GM18505 (cell line): ENCODE results near the gene EYS.

ENCODE experiments used
- ATAC-seq: cut with Tn5 transposase; IDR thresholded peaks from one replicate; pipeline ENCODE4 v1.9.1; 2021; ENCODE audit not compliant: unreplicated experiment
- POLR2A ChIP-seq: IDR thresholded peaks from 4 replicates; pipeline ENCODE4 v1.6.1; 2011; ENCODE audit warnings: borderline replicate concordance; ENCODE audit not compliant: insufficient read depth, insufficient read length; ENCODE audit errors: extremely low read depth

EYS gene

GRCh38 chr6:64580346-64580745 lies 1126.7 kb downstream of the EYS start:
- no peak for ATAC-seq
- TF ChIP-seq POLR2A = no peak

- no peak for TF ChIP-seq POLR2A
- ATAC-seq = no peak
Measured at GRCh38 chr6:64553249-64553786, 1153.7 kb downstream of the EYS start.

- no peak for TF ChIP-seq POLR2A
- no peak for ATAC-seq
Measured at GRCh38 chr6:64547594-64548268, 1159.3 kb downstream of the EYS start.

- no peak for ATAC-seq
- no peak for TF ChIP-seq POLR2A
Measured at GRCh38 chr6:64539917-64540316, 1167.1 kb downstream of the EYS start.

GRCh38 chr6:64538722-64539121 lies 1168.3 kb downstream of the EYS start:
- no peak for ATAC-seq
- no peak for TF ChIP-seq POLR2A

GRCh38 chr6:64527899-64528298 lies 1179.1 kb downstream of the EYS start:
- TF ChIP-seq POLR2A = no peak
- ATAC-seq = no peak

GRCh38 chr6:64522859-64523258 lies 1184.2 kb downstream of the EYS start:
- ATAC-seq = no peak
- no peak for TF ChIP-seq POLR2A

- peak; percentile 82 for ATAC-seq
- no peak for TF ChIP-seq POLR2A
Measured at GRCh38 chr6:64520050-64520449, 1187.0 kb downstream of the EYS start.

GRCh38 chr6:64516393-64516792 lies 1190.6 kb downstream of the EYS start:
- TF ChIP-seq POLR2A = no peak
- ATAC-seq = no peak

GRCh38 chr6:64507661-64508060 lies 1199.4 kb downstream of the EYS start:
- no peak for ATAC-seq
- TF ChIP-seq POLR2A = no peak

- TF ChIP-seq POLR2A = no peak
- ATAC-seq = no peak
Measured at GRCh38 chr6:64505312-64505711, 1201.7 kb downstream of the EYS start.

- ATAC-seq = no peak
- no peak for TF ChIP-seq POLR2A
Measured at GRCh38 chr6:64504503-64504902, 1202.5 kb downstream of the EYS start.

- no peak for ATAC-seq
- TF ChIP-seq POLR2A = no peak
Measured at GRCh38 chr6:64502801-64503200, 1204.2 kb downstream of the EYS start.

GRCh38 chr6:64497634-64498033 lies 1209.4 kb downstream of the EYS start:
- TF ChIP-seq POLR2A = no peak
- ATAC-seq = no peak

- no peak for TF ChIP-seq POLR2A
- ATAC-seq = no peak
Measured at GRCh38 chr6:64489763-64490162, 1217.3 kb downstream of the EYS start.

- TF ChIP-seq POLR2A = no peak
- no peak for ATAC-seq
Measured at GRCh38 chr6:64486578-64487351, 1220.3 kb downstream of the EYS start.
